ENCODE measurements around the gene MARK2.

The MARK2 gene

DNA sequence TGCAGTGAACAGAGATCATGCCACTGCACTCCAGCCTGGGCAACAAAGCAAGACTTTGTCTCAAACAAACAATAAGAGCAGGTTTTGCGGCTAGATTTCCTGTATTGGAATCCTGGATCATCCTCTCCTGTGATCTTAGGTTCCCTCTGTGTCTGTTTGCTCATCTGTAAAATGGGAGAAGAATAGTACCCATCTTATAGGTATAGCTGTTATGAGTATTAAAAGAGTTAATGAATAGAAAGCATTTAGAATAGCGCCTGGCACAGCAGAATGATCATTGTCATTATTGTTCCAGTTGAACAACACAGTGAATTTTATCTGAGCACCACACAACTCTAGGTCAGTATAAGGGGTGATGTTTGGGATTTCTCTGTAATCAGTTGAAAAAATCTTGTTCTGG lies 10.8 kb downstream of the MARK2 start:
- H3K27me3 ChIP-seq (replicated peaks; ENCODE audit: control insufficient read depth, insufficient read depth, low read length), result no peaks in the 10 kb centered on the region
- peaks cover 5% of the 10 kb centered on the region for H3K36me3 ChIP-seq (ENCODE audit: control insufficient read depth, insufficient read depth, low read length)
- H3K4me3 ChIP-seq (replicated peaks; ENCODE audit: low read depth, low read length), result no peak overlapping the region
- TF ChIP-seq, protein P1, sequence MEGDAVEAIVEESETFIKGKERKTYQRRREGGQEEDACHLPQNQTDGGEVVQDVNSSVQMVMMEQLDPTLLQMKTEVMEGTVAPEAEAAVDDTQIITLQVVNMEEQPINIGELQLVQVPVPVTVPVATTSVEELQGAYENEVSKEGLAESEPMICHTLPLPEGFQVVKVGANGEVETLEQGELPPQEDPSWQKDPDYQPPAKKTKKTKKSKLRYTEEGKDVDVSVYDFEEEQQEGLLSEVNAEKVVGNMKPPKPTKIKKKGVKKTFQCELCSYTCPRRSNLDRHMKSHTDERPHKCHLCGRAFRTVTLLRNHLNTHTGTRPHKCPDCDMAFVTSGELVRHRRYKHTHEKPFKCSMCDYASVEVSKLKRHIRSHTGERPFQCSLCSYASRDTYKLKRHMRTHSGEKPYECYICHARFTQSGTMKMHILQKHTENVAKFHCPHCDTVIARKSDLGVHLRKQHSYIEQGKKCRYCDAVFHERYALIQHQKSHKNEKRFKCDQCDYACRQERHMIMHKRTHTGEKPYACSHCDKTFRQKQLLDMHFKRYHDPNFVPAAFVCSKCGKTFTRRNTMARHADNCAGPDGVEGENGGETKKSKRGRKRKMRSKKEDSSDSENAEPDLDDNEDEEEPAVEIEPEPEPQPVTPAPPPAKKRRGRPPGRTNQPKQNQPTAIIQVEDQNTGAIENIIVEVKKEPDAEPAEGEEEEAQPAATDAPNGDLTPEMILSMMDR (IDR thresholded peaks at IDR 0.05; ENCODE audit: insufficient read depth, low read length, poor library complexity, severe bottlenecking), result no peak
- no peak for DNase-seq (ENCODE audit: extremely low read depth, insufficient read length)

GRCh38 chr11:63850920-63851319 lies 12.0 kb downstream of the MARK2 start:
- H3K4me3 ChIP-seq (replicated peaks; ENCODE audit: low read depth, low read length), result no peak overlapping the region
- TF ChIP-seq, protein P1 (IDR thresholded peaks at IDR 0.05; ENCODE audit: insufficient read depth, low read length, poor library complexity, severe bottlenecking), result no peak
- H3K27me3 ChIP-seq (replicated peaks; ENCODE audit: control insufficient read depth, insufficient read depth, low read length), result no peaks in the 10 kb centered on the region
- H3K36me3 ChIP-seq (ENCODE audit: control insufficient read depth, insufficient read depth, low read length), result peaks cover 3% of the 10 kb centered on the region
- no peak for DNase-seq (ENCODE audit: extremely low read depth, insufficient read length)

DNA sequence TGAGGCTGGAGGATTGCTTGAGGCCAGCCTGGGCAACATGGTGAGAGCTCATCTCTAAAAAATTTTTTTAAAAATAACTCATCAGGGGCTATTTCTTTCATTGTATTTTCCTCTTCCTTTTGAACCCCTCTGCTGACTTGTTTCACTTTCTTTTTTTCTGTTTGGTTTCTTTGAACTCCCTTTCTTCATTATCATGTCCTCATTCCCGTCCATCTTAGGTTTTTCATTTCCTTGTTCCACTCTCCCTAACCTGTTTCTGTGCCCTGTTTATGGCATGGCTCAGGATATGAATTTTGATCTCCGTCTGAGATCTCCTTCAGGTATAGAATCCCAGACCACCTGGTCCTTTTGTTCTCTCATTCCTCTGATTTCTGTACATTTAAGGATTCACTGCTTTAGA lies 12.5 kb downstream of the MARK2 start:
- TF ChIP-seq, protein P1 (IDR thresholded peaks at IDR 0.05; ENCODE audit: insufficient read depth, low read length, poor library complexity, severe bottlenecking), result no peak
- Histone ChIP-seq H3K36me3 (ENCODE audit: control insufficient read depth, insufficient read depth, low read length) (peaks cover 3% of the 10 kb centered on the region), H3K4me3 (replicated peaks; ENCODE audit: low read depth, low read length) (no peak overlapping the region), H3K27me3 (replicated peaks; ENCODE audit: control insufficient read depth, insufficient read depth, low read length) (no peaks in the 10 kb centered on the region)
- DNase-seq (ENCODE audit: extremely low read depth, insufficient read length), result no peak

DNA sequence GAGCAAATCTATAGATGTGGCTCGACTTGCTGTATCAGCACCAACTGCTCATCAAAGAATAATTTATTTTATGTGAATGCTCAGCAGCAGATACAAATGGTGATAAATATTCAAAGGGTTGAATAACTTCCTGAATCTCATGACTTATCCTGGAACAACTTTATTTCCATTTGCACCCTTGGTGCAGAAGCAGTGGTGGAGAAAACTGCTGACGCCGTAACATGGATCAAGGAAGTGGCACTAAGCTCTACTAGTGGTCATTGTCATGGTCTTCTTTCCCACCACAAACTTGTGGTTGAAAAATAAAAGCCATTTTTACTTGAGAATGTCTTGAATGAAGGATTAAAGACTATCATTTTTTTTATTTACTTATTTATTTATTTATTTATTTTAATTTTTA lies 14.6 kb downstream of the MARK2 start:
- TF ChIP-seq, protein P1 (IDR thresholded peaks at IDR 0.05; ENCODE audit: insufficient read depth, low read length, poor library complexity, severe bottlenecking), result no peak
- Histone ChIP-seq H3K36me3 (ENCODE audit: control insufficient read depth, insufficient read depth, low read length) (no peaks in the 10 kb centered on the region; the same call in 1 of the 2 replicates), H3K4me3 (replicated peaks; ENCODE audit: low read depth, low read length) (no peak overlapping the region), H3K27me3 (replicated peaks; ENCODE audit: control insufficient read depth, insufficient read depth, low read length) (no peaks in the 10 kb centered on the region)
- no peak for DNase-seq (ENCODE audit: extremely low read depth, insufficient read length)

DNA sequence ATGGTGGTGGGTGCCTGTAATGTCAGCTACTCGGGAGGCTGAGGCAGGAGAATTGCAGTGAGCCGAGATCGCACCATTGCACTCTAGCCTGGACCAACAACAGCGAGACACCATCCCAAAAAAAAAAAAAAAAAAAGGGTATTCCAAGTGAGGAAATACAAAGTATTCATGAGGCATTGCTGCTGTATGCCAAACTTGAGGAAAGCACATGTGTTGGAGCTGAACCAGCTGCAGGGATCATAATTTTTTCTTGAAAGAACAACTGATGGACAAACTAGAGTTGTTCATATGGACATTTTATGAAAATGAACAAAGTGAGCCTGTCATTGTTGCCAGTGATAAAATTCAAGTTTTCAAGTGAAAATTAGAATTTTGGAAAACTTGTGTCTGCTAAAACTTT lies 15.8 kb downstream of the MARK2 start:
- TF ChIP-seq, protein P1 (IDR thresholded peaks at IDR 0.05; ENCODE audit: insufficient read depth, low read length, poor library complexity, severe bottlenecking), result no peak
- H3K36me3 ChIP-seq (ENCODE audit: control insufficient read depth, insufficient read depth, low read length), result peaks cover 1% of the 10 kb centered on the region; the same call in 1 of the 2 replicates
- DNase-seq (ENCODE audit: extremely low read depth, insufficient read length), result no peak
- no peaks in the 10 kb centered on the region for H3K27me3 ChIP-seq (replicated peaks; ENCODE audit: control insufficient read depth, insufficient read depth, low read length)
- H3K4me3 ChIP-seq (replicated peaks; ENCODE audit: low read depth, low read length), result no peak overlapping the region

- peaks cover 1% of the 10 kb centered on the region; the same call in 1 of the 2 replicates for H3K36me3 ChIP-seq (ENCODE audit: control insufficient read depth, insufficient read depth, low read length)
These were observed 17.1 kb downstream of the MARK2 start for GRCh38 chr11:63855975-63856374.

More at GRCh38 chr11:63855975-63856374, 17.1 kb downstream of the MARK2 start:
- Histone ChIP-seq H3K4me3 (replicated peaks; ENCODE audit: low read depth, low read length) (no peak overlapping the region), H3K27me3 (replicated peaks; ENCODE audit: control insufficient read depth, insufficient read depth, low read length) (no peaks in the 10 kb centered on the region)
- TF ChIP-seq, protein P1 (IDR thresholded peaks at IDR 0.05; ENCODE audit: insufficient read depth, low read length, poor library complexity, severe bottlenecking), result no peak
- DNase-seq (ENCODE audit: extremely low read depth, insufficient read length), result no peak
